ENCODE measurements around the gene NCAPG.

The NCAPG gene

DNA sequence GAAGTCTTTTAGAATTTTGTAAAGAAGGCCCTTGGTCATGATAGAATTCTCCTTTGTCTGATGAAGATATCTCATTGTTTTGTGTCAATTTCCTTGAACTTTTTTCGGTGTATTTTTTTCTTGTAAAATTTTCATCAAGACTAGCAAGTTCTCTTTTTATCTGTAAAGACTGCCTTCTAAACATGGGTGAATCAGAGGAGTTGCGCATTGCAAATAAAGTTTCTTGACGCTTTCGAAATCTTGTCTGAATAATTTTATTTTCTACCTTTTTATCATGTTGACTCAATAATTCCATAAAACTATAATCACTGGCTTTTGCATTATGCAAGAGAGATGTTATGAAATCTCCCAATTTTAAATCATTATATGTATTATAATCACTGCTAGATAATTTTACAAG is 66.2 kb downstream of the NCAPG start:
- DNase-seq (ENCODE audit: low read depth), result no peak

DNA sequence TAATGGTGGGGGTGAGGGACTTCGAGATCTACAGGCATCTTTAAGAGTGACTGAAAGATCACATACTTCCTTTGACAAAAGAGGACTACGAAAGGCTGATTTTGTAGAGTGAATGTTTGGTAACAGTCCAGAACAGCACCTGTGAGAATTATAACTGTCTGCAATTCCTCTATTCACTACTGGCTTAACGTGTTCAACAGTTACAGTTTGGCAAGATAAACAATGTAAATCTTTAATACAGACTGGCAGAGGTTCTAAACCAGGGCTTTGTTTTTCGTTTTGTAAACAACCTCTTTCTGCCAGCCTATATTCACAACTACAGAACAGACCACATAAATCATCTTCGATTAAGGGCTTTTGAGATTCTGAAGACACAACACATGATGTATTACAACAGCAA is 66.9 kb downstream of the NCAPG start:
- DNase-seq (ENCODE audit: low read depth), result no peak

GRCh38 chr4:17884063-17884462 is 73.3 kb downstream of the NCAPG start:
- DNase-seq (ENCODE audit: low read depth), result no peak

DNA sequence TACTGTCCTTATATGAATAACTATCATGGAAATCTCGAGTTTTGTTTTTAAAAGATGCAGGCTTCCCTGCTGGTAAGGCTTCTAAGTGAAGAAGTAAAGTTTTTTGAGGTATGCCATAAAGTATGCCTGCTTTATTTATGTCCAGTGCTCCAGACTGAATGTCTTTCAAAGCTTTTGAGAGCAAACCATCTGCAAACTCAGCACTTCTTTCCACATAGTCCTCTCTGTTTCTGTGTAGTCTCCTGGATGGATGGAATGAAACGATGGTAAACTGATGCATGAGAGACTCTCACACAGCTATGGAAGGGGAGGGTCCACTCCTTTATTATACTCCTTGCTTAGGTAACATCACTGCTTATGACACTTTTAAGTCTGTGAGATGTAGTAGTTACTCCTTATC is 73.7 kb downstream of the NCAPG start:
- DNase-seq (ENCODE audit: low read depth), result no peak

- no peak for DNase-seq (ENCODE audit: low read depth)
Measured at GRCh38 chr4:17889692-17890091, 78.9 kb downstream of the NCAPG start.

- DNase-seq (ENCODE audit: low read depth), result no peak
Measured at GRCh38 chr4:17894421-17894820, 83.6 kb downstream of the NCAPG start.
